Gastrocnemius medialis (tissue), 4 donors: Measurements from ENCODE around the gene NFKBIE.

Source experiments
- POLR2A ChIP-seq, 2 donors: fragments of 450-650 bp; IDR thresholded peaks; one replicate each; pipeline ENCODE4 v1.6.1; 2017; ENCODE audit warnings: antibody characterized with exemption in 2 of 2, mild to moderate bottlenecking in 2 of 2, moderate library complexity in 2 of 2
- TF ChIP-seq, protein P1 (sequence below), 5 experiments: fragments of 450-650 bp in 3 of 5; fragments of 200-600 bp in 2 of 5; sonication (generic) in 2 of 5; IDR thresholded peaks in 4 of 5; conservative IDR thresholded peaks in 1 of 5; 1 replicate in 4 of 5; 2 replicates in 1 of 5; pipeline ENCODE4 v1.5.1; 2016 to 2019; ENCODE audit warnings: antibody characterized with exemption in 5 of 5, mild to moderate bottlenecking in 3 of 5, moderate library complexity in 3 of 5

DNA sequence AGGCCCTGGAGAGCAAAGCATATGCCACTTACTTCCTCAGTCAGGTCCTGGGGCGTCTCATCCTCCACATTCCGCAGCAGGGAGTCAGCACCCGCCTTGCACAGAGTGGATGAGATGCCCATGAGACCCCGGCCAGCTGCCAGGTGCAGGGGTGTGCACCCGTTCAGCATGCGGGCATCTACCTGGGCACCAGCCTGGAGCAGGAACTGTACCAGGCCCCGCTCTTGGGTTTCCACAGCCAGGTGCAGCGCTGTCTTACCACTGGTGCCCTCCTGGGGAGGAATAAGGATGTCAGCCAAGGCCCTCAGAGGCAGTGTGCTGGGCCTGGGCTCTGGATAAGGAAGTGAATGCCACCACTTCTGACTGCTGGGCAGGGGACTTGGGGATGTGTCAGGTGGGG, 5.3 kb downstream of the NFKBIE start:
- TF ChIP-seq, protein P1, sequence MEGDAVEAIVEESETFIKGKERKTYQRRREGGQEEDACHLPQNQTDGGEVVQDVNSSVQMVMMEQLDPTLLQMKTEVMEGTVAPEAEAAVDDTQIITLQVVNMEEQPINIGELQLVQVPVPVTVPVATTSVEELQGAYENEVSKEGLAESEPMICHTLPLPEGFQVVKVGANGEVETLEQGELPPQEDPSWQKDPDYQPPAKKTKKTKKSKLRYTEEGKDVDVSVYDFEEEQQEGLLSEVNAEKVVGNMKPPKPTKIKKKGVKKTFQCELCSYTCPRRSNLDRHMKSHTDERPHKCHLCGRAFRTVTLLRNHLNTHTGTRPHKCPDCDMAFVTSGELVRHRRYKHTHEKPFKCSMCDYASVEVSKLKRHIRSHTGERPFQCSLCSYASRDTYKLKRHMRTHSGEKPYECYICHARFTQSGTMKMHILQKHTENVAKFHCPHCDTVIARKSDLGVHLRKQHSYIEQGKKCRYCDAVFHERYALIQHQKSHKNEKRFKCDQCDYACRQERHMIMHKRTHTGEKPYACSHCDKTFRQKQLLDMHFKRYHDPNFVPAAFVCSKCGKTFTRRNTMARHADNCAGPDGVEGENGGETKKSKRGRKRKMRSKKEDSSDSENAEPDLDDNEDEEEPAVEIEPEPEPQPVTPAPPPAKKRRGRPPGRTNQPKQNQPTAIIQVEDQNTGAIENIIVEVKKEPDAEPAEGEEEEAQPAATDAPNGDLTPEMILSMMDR (IDR thresholded peaks at IDR 0.05 in 4 of 5, conservative IDR thresholded peaks at IDR 0.05 in 1 of 5), result no peak
- no peak for TF ChIP-seq POLR2A (IDR thresholded peaks at IDR 0.05)
